ENCODE measurements around the gene NTN5. TPM values are rescaled to one million over a fixed set of nuclear protein-coding genes. Genes with fewer than 3 reads are reported as not detected.

NTN5 gene
- total and polyA plus RNA-seq, 5 experiments from 2014 or later = 0.17 to 2.9 (median 0.97) TPM; not detected in 1

GRCh38 chr19:48676487-48676886 lies 3.7 kb upstream of the NTN5 start:
- Mint-ChIP-seq H3K4me1 (peaks cover 3 to 11% (median 6%) of the 10 kb centered on the region in 4 donors), H3K27ac (no peak overlapping the region), H3K27me3 (no peaks in the 10 kb centered on the region), H3K4me3 (no peak overlapping the region), H3K9me3 (no peaks in the 10 kb centered on the region), H3K36me3 (no peaks in the 10 kb centered on the region)
- ATAC-seq = no peak
- DNase-seq = no peak
- POLR2A ChIA-PET = no interaction called here

- DNase-seq (peak; percentile 50 to 85 (median 74)), ATAC-seq (peak; percentile 97 to 99)
- H3K27ac Mint-ChIP-seq = peak overlapping the region in 5 of 10 donors; percentile 8 to 54 (median 34)
- H3K9me3 Mint-ChIP-seq = peaks cover 0 to 1% (median 0%) of the 10 kb centered on the region in 9 donors
- peaks cover 3 to 11% (median 6%) of the 10 kb centered on the region in 4 donors for H3K4me1 Mint-ChIP-seq
- H3K36me3 Mint-ChIP-seq = no peaks in the 10 kb centered on the region
- no peaks in the 10 kb centered on the region for H3K27me3 Mint-ChIP-seq
- H3K4me3 Mint-ChIP-seq = no peak overlapping the region
- POLR2A ChIA-PET = interaction anchor here (0.6 to 3.1 kb wide), 7 partner anchors 17 to 67 kb away, joined by 3 to 24 read pairs (median 3); partner anchors contain the start of genes CA11 and DBP
These were observed 2.4 kb upstream of the NTN5 start for GRCh38 chr19:48674921-48675824.

GRCh38 chr19:48674216-48674809 lies 1.5 kb upstream of the NTN5 start:
- peaks cover 0 to 9% (median 0%) of the 10 kb centered on the region in 9 donors for H3K9me3 Mint-ChIP-seq
- no peaks in the 10 kb centered on the region for H3K27me3 Mint-ChIP-seq
- DNase-seq = no peak
- no peaks in the 10 kb centered on the region for H3K36me3 Mint-ChIP-seq
- no peak for ATAC-seq
- no peak overlapping the region for H3K4me3 Mint-ChIP-seq
- H3K27ac Mint-ChIP-seq = peak overlapping the region in 1 of 10 donors; percentile 40
- peaks cover 3 to 11% (median 6%) of the 10 kb centered on the region in 4 donors for H3K4me1 Mint-ChIP-seq
- POLR2A ChIA-PET = interaction anchor here (0.6 to 3.1 kb wide), 5 partner anchors 16 to 66 kb away, joined by 3 to 24 read pairs (median 3); partner anchors contain the start of genes CA11 and DBP

GRCh38 chr19:48673436-48674100 lies 751 bp upstream of the NTN5 start:
- peaks cover 5 to 11% (median 7%) of the 10 kb centered on the region in 4 donors for H3K4me1 Mint-ChIP-seq
- H3K27ac Mint-ChIP-seq = peak overlapping the region in 1 of 10 donors; percentile 34
- DNase-seq = no peak
- H3K4me3 Mint-ChIP-seq = no peak overlapping the region
- H3K27me3 Mint-ChIP-seq = no peaks in the 10 kb centered on the region
- H3K36me3 Mint-ChIP-seq = no peaks in the 10 kb centered on the region
- peaks cover 0 to 9% (median 0%) of the 10 kb centered on the region in 9 donors for H3K9me3 Mint-ChIP-seq
- POLR2A ChIA-PET = interaction anchor here (1.1 to 3.1 kb wide), 2 partner anchors 28 to 65 kb away, joined by 3 to 24 read pairs; partner anchors contain the start of gene CA11
- no peak for ATAC-seq

- no peaks in the 10 kb centered on the region for H3K27me3 Mint-ChIP-seq
- peaks cover 5 to 11% (median 7%) of the 10 kb centered on the region in 4 donors for H3K4me1 Mint-ChIP-seq
- peak overlapping the region in 1 of 10 donors; percentile 46 for H3K27ac Mint-ChIP-seq
- H3K9me3 Mint-ChIP-seq = peaks cover 0 to 9% (median 0%) of the 10 kb centered on the region in 9 donors
- no peak overlapping the region for H3K4me3 Mint-ChIP-seq
- no peaks in the 10 kb centered on the region for H3K36me3 Mint-ChIP-seq
- ATAC-seq = no peak
- no peak for DNase-seq
- POLR2A ChIA-PET = no interaction called here
These were observed 1.3 kb downstream of the NTN5 start for GRCh38 chr19:48671446-48671995.

GRCh38 chr19:48670699-48671445 lies 1.9 kb downstream of the NTN5 start:
- POLR2A ChIA-PET = no interaction called here
- Mint-ChIP-seq H3K36me3 (no peaks in the 10 kb centered on the region), H3K9me3 (peaks cover 0 to 9% (median 0%) of the 10 kb centered on the region in 9 donors), H3K4me1 (peaks cover 5 to 9% (median 7%) of the 10 kb centered on the region in 4 donors), H3K27me3 (no peaks in the 10 kb centered on the region), H3K4me3 (no peak overlapping the region), H3K27ac (peak overlapping the region in 2 of 10 donors; percentile 33 to 46)
- no peak for DNase-seq
- no peak for ATAC-seq

- Mint-ChIP-seq H3K27me3 (no peaks in the 10 kb centered on the region), H3K27ac (peak overlapping the region in 1 of 10 donors; percentile 17), H3K9me3 (peaks cover 0 to 9% (median 0%) of the 10 kb centered on the region in 9 donors), H3K4me3 (no peak overlapping the region), H3K36me3 (no peaks in the 10 kb centered on the region), H3K4me1 (peaks cover under 1 to 3% (median 2%) of the 10 kb centered on the region in 4 donors)
- no peak for DNase-seq
- POLR2A ChIA-PET = no interaction called here
- ATAC-seq = no peak
These were observed 2.7 kb downstream of the NTN5 start for GRCh38 chr19:48669903-48670668.

- no peak for DNase-seq
- Mint-ChIP-seq H3K9me3 (peaks cover 0 to 9% (median 0%) of the 10 kb centered on the region in 9 donors), H3K27me3 (no peaks in the 10 kb centered on the region), H3K4me3 (no peak overlapping the region), H3K4me1 (peaks cover 0 to 3% (median 0%) of the 10 kb centered on the region in 4 donors), H3K27ac (peak overlapping the region in 2 of 10 donors; percentile 19 to 41), H3K36me3 (no peaks in the 10 kb centered on the region)
- no peak for ATAC-seq
- POLR2A ChIA-PET = interaction anchor here (0.6 kb wide), 1 partner anchor 29 kb away, joined by 7 read pairs; no protein-coding TSS in a partner anchor
These were observed 4.1 kb downstream of the NTN5 start for GRCh38 chr19:48668761-48669160.

- DNase-seq = no peak
- no peaks in the 10 kb centered on the region for H3K27me3 Mint-ChIP-seq
- H3K36me3 Mint-ChIP-seq = no peaks in the 10 kb centered on the region
- POLR2A ChIA-PET = interaction anchor here (0.6 kb wide), 1 partner anchor 29 kb away, joined by 7 read pairs; no protein-coding TSS in a partner anchor
- H3K9me3 Mint-ChIP-seq = peaks cover 0 to 9% (median 0%) of the 10 kb centered on the region in 9 donors
- H3K4me1 Mint-ChIP-seq = peaks cover 0 to 3% (median 0%) of the 10 kb centered on the region in 4 donors
- H3K4me3 Mint-ChIP-seq = no peak overlapping the region
- no peak overlapping the region for H3K27ac Mint-ChIP-seq
- ATAC-seq = no peak
These were observed 4.5 kb downstream of the NTN5 start for GRCh38 chr19:48668332-48668731.

- Mint-ChIP-seq H3K9me3 (peaks cover 0 to 9% (median 0%) of the 10 kb centered on the region in 9 donors), H3K4me3 (no peak overlapping the region), H3K27me3 (no peaks in the 10 kb centered on the region), H3K36me3 (no peaks in the 10 kb centered on the region), H3K4me1 (peaks cover 6 to 10% (median 7%) of the 10 kb centered on the region in 4 donors), H3K27ac (peak overlapping the region in 1 of 10 donors; percentile 60)
- no peak for ATAC-seq
- no peak for DNase-seq
- POLR2A ChIA-PET = no interaction called here
These were observed 7.0 kb downstream of the NTN5 start for GRCh38 chr19:48665786-48666185.

GRCh38 chr19:48664476-48664875 lies 8.3 kb downstream of the NTN5 start:
- Mint-ChIP-seq H3K9me3 (peaks cover 0 to under 1% (median 0%) of the 10 kb centered on the region in 9 donors), H3K27ac (no peak overlapping the region), H3K4me3 (no peak overlapping the region), H3K27me3 (no peaks in the 10 kb centered on the region), H3K4me1 (peaks cover 8 to 12% (median 9%) of the 10 kb centered on the region in 4 donors), H3K36me3 (no peaks in the 10 kb centered on the region)
- ATAC-seq = no peak
- POLR2A ChIA-PET = no interaction called here
- DNase-seq = no peak

All from naive thymus-derived CD8-positive, alpha-beta T cell (primary cell).